GM12878 (cell line): ENCODE data around the gene SHROOM1. TPM values are rescaled to one million over a fixed set of nuclear protein-coding genes. Genes with fewer than 3 reads are reported as not detected.

Experiments used
- ATAC-seq: fragments of 200-7000 bp; cut with Tn5 transposase; 3 replicates; pipeline ENCODE4 v1.9.1; 2020; ENCODE audit warnings: mild to moderate bottlenecking, moderate library complexity
- BruUV-seq: library from RNA; stranded (reverse); fragments of 400-500 nt; replicated peaks from 2 replicates; lab custom pipeline; 2021; lab: Mats Ljungman, UMichigan
- CTCF ChIA-PET: fragments of 300-600 bp; sonication (Branson Sonifier 250); formaldehyde crosslinking; extraction: SDS; loops from one replicate; lab custom pipeline; 2021; ENCODE audit warnings: inconsistent platforms; lab: Yijun Ruan, JAX
- POLR2A ChIA-PET: fragments of 350-600 bp; formaldehyde crosslinking; extraction: SDS; loops from one replicate; lab custom pipeline; 2021; ENCODE audit warnings: inconsistent platforms; lab: Charles Lee
- RAD21 ChIA-PET: fragments of 300-600 bp; sonication (Branson Sonifier 250); formaldehyde crosslinking; loops from one replicate; lab custom pipeline; 2023; ENCODE audit warnings: antibody characterized with exemption; ENCODE audit not compliant: unreplicated experiment; lab: Charles Lee
- SMC1A ChIA-PET: fragments of 300-600 bp; sonication (Branson Sonifier 250); formaldehyde crosslinking; loops from one replicate; lab custom pipeline; 2023; ENCODE audit not compliant: unreplicated experiment, uncharacterized antibody; lab: Charles Lee
- DNase-seq: peaks from one replicate; pipeline ENCODE4 v3.0.0-alpha.2; 2011; ENCODE audit warnings: low read depth, low spot score
- FAIRE-seq: peaks from 3 replicates; lab custom pipeline; 2011; peaks lifted over from hg19 to GRCh38; lab: Jason Lieb, UNC
- H2AFZ ChIP-seq: 2 replicates; pipeline ENCODE4 v1.6.0; 2011; ENCODE audit warnings: low read depth, low read length, control low read depth; ENCODE audit not compliant: control insufficient read depth
- H3K27ac ChIP-seq: 2 replicates; pipeline ENCODE4 v1.5.1; 2011; ENCODE audit warnings: control low read depth; ENCODE audit not compliant: control insufficient read depth, insufficient read depth
- H3K27me3 ChIP-seq, 2 experiments: replicated peaks in 1 of 2; 2 replicates each; pipeline versions ENCODE4 v1.6.0 to v1.6.1; 2011; ENCODE audit warnings: low read length in 1 of 2; ENCODE audit not compliant: control insufficient read depth in 2 of 2, insufficient read depth in 2 of 2
- H3K36me3 ChIP-seq, 2 experiments: 2 replicates each; pipeline ENCODE4 v1.5.1; 2011; ENCODE audit warnings: low read length in 1 of 2; ENCODE audit not compliant: control insufficient read depth in 2 of 2, insufficient read depth in 2 of 2
- H3K4me1 ChIP-seq: 2 replicates; pipeline ENCODE4 v1.6.1; 2011; ENCODE audit warnings: mild to moderate bottlenecking, low read length, moderate library complexity, mixed read lengths; ENCODE audit not compliant: control insufficient read depth, insufficient read depth
- H3K4me2 ChIP-seq: 2 replicates; pipeline ENCODE4 v1.6.0; 2011; ENCODE audit warnings: control low read depth; ENCODE audit not compliant: control insufficient read depth, insufficient read depth
- H3K4me3 ChIP-seq: fragments of 200-600 bp; sonication (generic); 2 replicates; pipeline ENCODE4 v1.5.1; 2016
- H3K79me2 ChIP-seq: 2 replicates; pipeline ENCODE4 v1.6.0; 2011; ENCODE audit warnings: low read length; ENCODE audit not compliant: control insufficient read depth, insufficient read depth
- H3K9ac ChIP-seq: 2 replicates; pipeline ENCODE4 v1.8.0; 2011; ENCODE audit warnings: low read length, control low read depth, mixed read lengths; ENCODE audit not compliant: control insufficient read depth, insufficient read depth
- H3K9me3 ChIP-seq: replicated peaks from 3 replicates; pipeline ENCODE4 v1.5.1; 2011; ENCODE audit warnings: mild to moderate bottlenecking, low read length; ENCODE audit not compliant: control insufficient read depth, insufficient read depth
- H4K20me1 ChIP-seq: 2 replicates; pipeline ENCODE4 v1.6.0; 2011; ENCODE audit not compliant: control insufficient read depth, insufficient read depth
- ASH2L ChIP-seq: fragments of 300-600, 200-600 bp; sonication (generic); IDR thresholded peaks from 2 replicates; pipeline ENCODE4 v1.6.1; 2017; ENCODE audit warnings: low read depth, mild to moderate bottlenecking, borderline replicate concordance
- BRCA1 ChIP-seq: IDR thresholded peaks from 2 replicates; pipeline ENCODE4 v1.6.1; 2011; ENCODE audit warnings: low read depth, low read length, improper control_type of control experiment
- E4F1 ChIP-seq: fragments of 450-650 bp; IDR thresholded peaks from 2 replicates; pipeline ENCODE4 v1.6.1; 2018; ENCODE audit warnings: borderline replicate concordance, mild to moderate bottlenecking; ENCODE audit not compliant: partially characterized antibody
- ELK1 ChIP-seq: IDR thresholded peaks from 2 replicates; pipeline ENCODE4 v1.6.1; 2012; ENCODE audit warnings: low read depth, low read length, improper control_type of control experiment
- GATAD2B ChIP-seq: fragments of 450-650 bp; conservative IDR thresholded peaks from 2 replicates; pipeline ENCODE4 v1.6.1; 2017; ENCODE audit warnings: low read depth, mild to moderate bottlenecking, moderate library complexity
- IKZF2 ChIP-seq, 2 experiments: fragments of 450-650 bp; IDR thresholded peaks; 2 replicates each; pipeline ENCODE4 v1.6.1; 2017; ENCODE audit warnings: mild to moderate bottlenecking in 2 of 2, moderate library complexity in 2 of 2
- PRDM15 ChIP-seq: fragments of 450-650 bp; formaldehyde crosslinking; IDR thresholded peaks from 2 replicates; pipeline ENCODE4 v1.4.0; 2020; ENCODE audit warnings: mild to moderate bottlenecking, moderate library complexity
- SMC3 ChIP-seq: IDR thresholded peaks from 2 replicates; pipeline ENCODE4 v1.6.1; 2011; ENCODE audit warnings: low read length, improper control_type of control experiment, borderline replicate concordance
- WGBS: methylation state at CpG from one replicate; pipeline ENCODE4 v1.1.6; 2016; ENCODE audit warnings: low lambda C conversion rate; ENCODE audit not compliant: insufficient replicate concordance, insufficient coverage; ENCODE audit errors: missing lambda C conversion rate; 5-methylcytosine and 5-hydroxymethylcytosine counted together
- in situ Hi-C: fragments of 300-500 bp; cut with MboI; formaldehyde crosslinking; loops from 9 replicates; pipeline ENCODE4 v1.14.3; 2018; ENCODE audit warnings: mixed read lengths
- intact Hi-C: fragments of 100-400 bp; cut with micrococcal nuclease; formaldehyde crosslinking; loops from one replicate; pipeline ENCODE4 v1.14.2; 2022; ENCODE audit not compliant: unreplicated experiment
- polyA plus RNA-seq, 11 experiments: library from polyadenylated mRNA; depleted of rRNA in 4 of 11; unstranded in 6 of 11; stranded (reverse) in 5 of 11; fragments of >200 nt; fragmentation: Nextera tagmentation in 4 of 11; fragmentation: Illumina TruSeq in 1 of 11; extraction: Ambion mirVana in 4 of 11; extraction: Trizol in 1 of 11; gene quantifications; 1 replicate in 1 of 11; 2 replicates in 10 of 11; pipeline versions ENCODE4 v1.2.1 to v1.2.3, GENCODE V29; 2011 to 2016; ENCODE audit warnings: inconsistent platforms in 2 of 11, missing spikeins in 2 of 11, low read depth in 1 of 11
- total RNA-seq, 4 experiments: library from RNA; depleted of rRNA in 3 of 4; stranded (reverse); fragments of >200 nt in 3 of 4; fragmentation: Illumina TruSeq in 1 of 4; extraction: Trizol in 1 of 4; gene quantifications; 2 replicates each; pipeline versions ENCODE4 v1.2.1 to v1.2.3, GENCODE V29; 2013 to 2021
- TF ChIP-seq, protein P1 (sequence below): IDR thresholded peaks from 2 replicates; pipeline ENCODE4 v1.6.1; 2012; ENCODE audit warnings: mild to moderate bottlenecking, low read depth, low read length

Gene SHROOM1
- total and polyA plus RNA-seq, 10 of the 15 experiments (the other 5 are each of a cell fraction or from before 2014, with no cell fraction given), result 0.05 to 3.9 (median 1.3) TPM

- Histone ChIP-seq H2AFZ (no peak overlapping the region), H3K27me3 (peaks cover 0 to 4% of the 10 kb centered on the region in 2 experiments; a peak in 2 of 4 replicates), H3K79me2 (no peaks in the 10 kb centered on the region), H3K9me3 (no peaks in the 10 kb centered on the region; the same call in 2 of the 3 replicates), H3K36me3 (no peaks in the 10 kb centered on the region), H3K9ac (no peak overlapping the region), H3K4me2 (no peak overlapping the region), H4K20me1 (no peaks in the 10 kb centered on the region), H3K4me1 (no peaks in the 10 kb centered on the region), H3K4me3 (no peak overlapping the region), H3K27ac (no peak overlapping the region)
- BruUV-seq, result no TSS peak
- ChIA-PET RAD21 (interaction anchor here (0.6 to 6.5 kb wide), 18 partner anchors 10 to 438 kb away, joined by 3 to 106 read pairs (median 5); partner anchors contain the start of genes CCNI2, SEPTIN8 and SLC22A5), SMC1A (interaction anchor here (0.6 to 6.0 kb wide), 31 partner anchors 9 to 438 kb away, joined by 3 to 99 read pairs (median 3); partner anchors contain the start of genes SEPTIN8 and SLC22A5), POLR2A (interaction anchor here (0.9 to 6.2 kb wide), 7 partner anchors 11 to 148 kb away, joined by 3 to 41 read pairs (median 5); no protein-coding TSS in a partner anchor), CTCF (interaction anchor here (0.6 to 9.0 kb wide), 26 partner anchors 10 to 280 kb away, joined by 3 to 159 read pairs (median 4); partner anchors contain the start of genes CCNI2, GDF9, KIF3A and SEPTIN8)
- no peak for FAIRE-seq
- 52% methylated on average over 12 of the region's 12 CpGs for WGBS
- intact Hi-C loops, result no loop called here
- peak; percentile 94 for ATAC-seq
- DNase-seq, result peak; percentile 20
- in situ Hi-C loops, result no loop called here
- TF ChIP-seq ELK1, result 0 out of 2 replicates have a peak, but pooled peaks have one; percentile 25
- TF ChIP-seq ASH2L, result no peak
- no peak for TF ChIP-seq BRCA1
- TF ChIP-seq, protein P1, sequence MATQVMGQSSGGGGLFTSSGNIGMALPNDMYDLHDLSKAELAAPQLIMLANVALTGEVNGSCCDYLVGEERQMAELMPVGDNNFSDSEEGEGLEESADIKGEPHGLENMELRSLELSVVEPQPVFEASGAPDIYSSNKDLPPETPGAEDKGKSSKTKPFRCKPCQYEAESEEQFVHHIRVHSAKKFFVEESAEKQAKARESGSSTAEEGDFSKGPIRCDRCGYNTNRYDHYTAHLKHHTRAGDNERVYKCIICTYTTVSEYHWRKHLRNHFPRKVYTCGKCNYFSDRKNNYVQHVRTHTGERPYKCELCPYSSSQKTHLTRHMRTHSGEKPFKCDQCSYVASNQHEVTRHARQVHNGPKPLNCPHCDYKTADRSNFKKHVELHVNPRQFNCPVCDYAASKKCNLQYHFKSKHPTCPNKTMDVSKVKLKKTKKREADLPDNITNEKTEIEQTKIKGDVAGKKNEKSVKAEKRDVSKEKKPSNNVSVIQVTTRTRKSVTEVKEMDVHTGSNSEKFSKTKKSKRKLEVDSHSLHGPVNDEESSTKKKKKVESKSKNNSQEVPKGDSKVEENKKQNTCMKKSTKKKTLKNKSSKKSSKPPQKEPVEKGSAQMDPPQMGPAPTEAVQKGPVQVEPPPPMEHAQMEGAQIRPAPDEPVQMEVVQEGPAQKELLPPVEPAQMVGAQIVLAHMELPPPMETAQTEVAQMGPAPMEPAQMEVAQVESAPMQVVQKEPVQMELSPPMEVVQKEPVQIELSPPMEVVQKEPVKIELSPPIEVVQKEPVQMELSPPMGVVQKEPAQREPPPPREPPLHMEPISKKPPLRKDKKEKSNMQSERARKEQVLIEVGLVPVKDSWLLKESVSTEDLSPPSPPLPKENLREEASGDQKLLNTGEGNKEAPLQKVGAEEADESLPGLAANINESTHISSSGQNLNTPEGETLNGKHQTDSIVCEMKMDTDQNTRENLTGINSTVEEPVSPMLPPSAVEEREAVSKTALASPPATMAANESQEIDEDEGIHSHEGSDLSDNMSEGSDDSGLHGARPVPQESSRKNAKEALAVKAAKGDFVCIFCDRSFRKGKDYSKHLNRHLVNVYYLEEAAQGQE, result no peak
- TF ChIP-seq GATAD2B, result peak; percentile 79; the same call in 1 of the 2 replicates
- no peak for TF ChIP-seq PRDM15 (CRISPR knock-in tag)
- TF ChIP-seq IKZF2 (IDR thresholded peaks at IDR 0.05), result peak; percentile 64 to 70; a peak in 2 of 4 replicates
- TF ChIP-seq E4F1, result no peak
- peak; percentile 33; the same call in 1 of the 2 replicates for TF ChIP-seq SMC3
Observed at GRCh38 chr5:132807163-132807838, 23.1 kb downstream of the SHROOM1 start.
